MM.1S (cell line): ENCODE results near the gene CFAP45.

Experiments used
- CTCF ChIP-seq: fragments of 300-600 bp; sonication (generic); IDR thresholded peaks from 2 replicates; pipeline ENCODE4 v1.5.1; 2016; ENCODE audit warnings: antibody characterized with exemption, low read length, mixed read lengths
- EZH2 ChIP-seq: fragments of 300-600 bp; sonication (generic); optimal IDR thresholded peaks from 2 replicates; pipeline ENCODE3; 2017; ENCODE audit warnings: low read depth, mild to moderate bottlenecking, antibody characterized with exemption, low read length, mixed read lengths

DNA sequence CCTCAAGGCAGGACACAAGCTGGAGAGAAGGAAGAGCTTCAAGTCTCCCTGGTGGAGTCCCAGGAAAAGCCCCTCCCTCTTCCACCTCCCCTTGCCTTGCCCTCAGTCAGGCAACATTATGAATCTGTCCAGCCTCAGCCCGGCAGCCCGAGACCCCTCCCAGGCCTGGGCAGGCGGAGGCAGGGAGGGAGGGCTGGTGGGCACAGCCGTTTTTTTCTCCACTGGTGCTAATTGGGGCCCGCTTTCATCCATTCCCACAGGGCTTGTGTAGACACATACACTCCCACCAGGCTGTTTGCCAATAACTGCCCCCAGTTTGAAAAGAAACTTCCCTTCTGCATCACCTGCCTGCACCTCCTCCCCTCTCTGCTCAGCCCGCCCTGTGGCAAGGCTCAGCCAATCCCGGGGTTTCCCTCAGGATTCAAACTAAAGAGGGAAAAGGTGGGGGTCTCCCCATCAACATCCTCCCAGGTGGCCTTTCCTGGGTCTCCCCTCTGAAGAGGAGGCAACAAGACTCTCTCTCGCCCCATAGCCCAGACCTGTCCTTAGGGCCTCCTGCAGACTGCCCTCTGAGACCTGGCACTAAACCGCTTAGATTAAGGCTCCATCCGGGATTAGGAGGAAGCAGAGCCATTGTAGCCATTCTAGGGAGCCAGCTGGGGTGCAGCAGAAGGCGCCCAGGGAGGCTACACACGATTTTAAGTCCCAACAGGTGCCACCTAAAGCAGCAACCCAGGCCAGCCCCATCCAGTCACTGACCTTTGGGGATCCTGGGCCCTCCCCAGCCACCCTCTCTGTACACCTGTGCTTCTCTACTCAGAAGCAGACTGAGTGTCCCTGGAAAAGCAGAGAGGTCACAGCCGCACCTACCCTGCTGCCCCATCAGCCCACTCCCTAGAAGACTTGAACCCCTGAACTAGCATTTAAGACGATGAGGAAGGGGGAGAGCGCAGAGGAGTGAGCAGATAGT, 41.9 kb upstream of the CFAP45 start:
- no peak for TF ChIP-seq CTCF
- TF ChIP-seq EZH2, result no peak
